Loucy (cell line): ENCODE measurements around the gene CNTNAP2.

Experiments used
- H2AFZ ChIP-seq: fragments of 200-600 bp; sonication (generic); 2 replicates; pipeline ENCODE4 v1.6.0; 2016; ENCODE audit warnings: antibody characterized with exemption, mild to moderate bottlenecking, low read length, moderate library complexity
- H3F3A ChIP-seq: fragments of 200-600 bp; 2 replicates; pipeline ENCODE4 v1.6.0; 2016; ENCODE audit warnings: antibody characterized with exemption, low read depth, mild to moderate bottlenecking
- H3K27me3 ChIP-seq: fragments of 200-600 bp; sonication (generic); 2 replicates; pipeline ENCODE4 v1.6.1; 2014; ENCODE audit warnings: low read length, mild to moderate bottlenecking; ENCODE audit not compliant: insufficient read depth, poor library complexity, severe bottlenecking
- H3K36me3 ChIP-seq: fragments of 200-600 bp; sonication (generic); 2 replicates; pipeline ENCODE4 v1.6.1; 2016; ENCODE audit warnings: low read length; ENCODE audit not compliant: insufficient read depth
- H3K4me1 ChIP-seq: fragments of 200-600 bp; sonication (generic); 2 replicates; pipeline ENCODE4 v1.5.1; 2014; ENCODE audit warnings: low read length, mild to moderate bottlenecking; ENCODE audit not compliant: insufficient read depth, poor library complexity, severe bottlenecking
- H3K4me2 ChIP-seq: fragments of 200-600 bp; sonication (generic); 2 replicates; pipeline ENCODE4 v1.6.0; 2014; ENCODE audit warnings: antibody characterized with exemption, low read length, low read depth, mild to moderate bottlenecking; ENCODE audit not compliant: poor library complexity, severe bottlenecking
- H3K4me3 ChIP-seq: fragments of 200-600 bp; sonication (generic); 2 replicates; pipeline ENCODE4 v1.5.1; 2014; ENCODE audit warnings: low read length, mild to moderate bottlenecking, mixed read lengths; ENCODE audit not compliant: poor library complexity, severe bottlenecking
- H3K79me2 ChIP-seq: fragments of 200-600 bp; sonication (generic); 2 replicates; pipeline ENCODE4 v1.6.1; 2014; ENCODE audit warnings: low read length; ENCODE audit not compliant: insufficient read depth
- H3K9ac ChIP-seq: fragments of 200-600 bp; sonication (generic); 2 replicates; pipeline ENCODE4 v1.6.0; 2014; ENCODE audit warnings: mild to moderate bottlenecking, low read depth, low read length, moderate library complexity; ENCODE audit not compliant: poor library complexity, severe bottlenecking
- H3K9me2 ChIP-seq: fragments of 200-600 bp; sonication (generic); replicated peaks from 2 replicates; pipeline ENCODE4 v1.6.1; 2016; ENCODE audit warnings: low read depth, low read length, mixed read lengths
- H3K9me3 ChIP-seq: fragments of 200-600 bp; sonication (generic); 2 replicates; pipeline ENCODE4 v1.6.1; 2014; ENCODE audit warnings: mild to moderate bottlenecking, antibody characterized with exemption, low read length, low read depth; ENCODE audit not compliant: insufficient read depth
- H4K20me1 ChIP-seq: fragments of 200-600 bp; sonication (generic); 2 replicates; pipeline ENCODE4 v1.6.0; 2014; ENCODE audit warnings: antibody characterized with exemption, low read length, mild to moderate bottlenecking; ENCODE audit not compliant: insufficient read depth, poor library complexity, severe bottlenecking
- EZH2phosphoT487 ChIP-seq: fragments of 200-600 bp; IDR thresholded peaks from 2 replicates; pipeline ENCODE4 v1.6.1; 2018; ENCODE audit warnings: antibody characterized with exemption, mild to moderate bottlenecking, moderate library complexity, borderline replicate concordance
- TF ChIP-seq, protein P1 (sequence below): fragments of 200-600 bp; sonication (generic); conservative IDR thresholded peaks from 2 replicates; pipeline ENCODE4 v1.5.1; 2014; ENCODE audit warnings: mild to moderate bottlenecking, antibody characterized with exemption, low read length

Gene CNTNAP2

DNA sequence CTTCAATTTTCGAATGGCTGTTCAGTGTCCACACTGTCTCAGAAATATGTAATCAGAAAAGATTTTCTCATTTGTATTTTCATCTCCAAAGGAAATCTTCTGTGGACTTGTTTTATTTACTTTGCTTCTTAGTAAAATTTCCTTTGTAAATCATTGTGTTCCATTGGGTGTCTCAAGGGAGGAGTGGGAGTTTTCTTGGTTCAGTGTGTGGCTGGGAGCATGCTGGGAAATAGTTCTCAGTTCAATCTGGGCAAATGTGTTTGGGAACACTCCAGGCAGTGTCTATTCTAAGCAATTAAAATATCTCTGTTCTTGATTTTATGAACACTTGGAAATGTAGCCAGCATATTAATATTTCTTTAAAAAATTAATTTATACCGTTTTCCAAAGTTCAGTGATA, 1019.8 kb downstream of the CNTNAP2 start:
- Histone ChIP-seq H3K4me1 (no peaks in the 10 kb centered on the region), H3K36me3 (no peaks in the 10 kb centered on the region), H4K20me1 (no peaks in the 10 kb centered on the region), H3K9me2 (no peaks in the 10 kb centered on the region), H3K27me3 (no peaks in the 10 kb centered on the region), H3K9me3 (no peaks in the 10 kb centered on the region), H3K4me3 (no peak overlapping the region), H2AFZ (no peak overlapping the region), H3K79me2 (no peaks in the 10 kb centered on the region), H3F3A (no peaks in the 10 kb centered on the region), H3K9ac (no peak overlapping the region), H3K4me2 (no peak overlapping the region)
- TF ChIP-seq, protein P1, sequence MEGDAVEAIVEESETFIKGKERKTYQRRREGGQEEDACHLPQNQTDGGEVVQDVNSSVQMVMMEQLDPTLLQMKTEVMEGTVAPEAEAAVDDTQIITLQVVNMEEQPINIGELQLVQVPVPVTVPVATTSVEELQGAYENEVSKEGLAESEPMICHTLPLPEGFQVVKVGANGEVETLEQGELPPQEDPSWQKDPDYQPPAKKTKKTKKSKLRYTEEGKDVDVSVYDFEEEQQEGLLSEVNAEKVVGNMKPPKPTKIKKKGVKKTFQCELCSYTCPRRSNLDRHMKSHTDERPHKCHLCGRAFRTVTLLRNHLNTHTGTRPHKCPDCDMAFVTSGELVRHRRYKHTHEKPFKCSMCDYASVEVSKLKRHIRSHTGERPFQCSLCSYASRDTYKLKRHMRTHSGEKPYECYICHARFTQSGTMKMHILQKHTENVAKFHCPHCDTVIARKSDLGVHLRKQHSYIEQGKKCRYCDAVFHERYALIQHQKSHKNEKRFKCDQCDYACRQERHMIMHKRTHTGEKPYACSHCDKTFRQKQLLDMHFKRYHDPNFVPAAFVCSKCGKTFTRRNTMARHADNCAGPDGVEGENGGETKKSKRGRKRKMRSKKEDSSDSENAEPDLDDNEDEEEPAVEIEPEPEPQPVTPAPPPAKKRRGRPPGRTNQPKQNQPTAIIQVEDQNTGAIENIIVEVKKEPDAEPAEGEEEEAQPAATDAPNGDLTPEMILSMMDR = no peak
- TF ChIP-seq EZH2phosphoT487 = no peak

- H4K20me1 ChIP-seq = no peaks in the 10 kb centered on the region
- H3K4me3 ChIP-seq = no peak overlapping the region
- no peaks in the 10 kb centered on the region for H3K4me1 ChIP-seq
- H3K9ac ChIP-seq = no peak overlapping the region
- H2AFZ ChIP-seq = no peak overlapping the region
- no peaks in the 10 kb centered on the region for H3K27me3 ChIP-seq
- H3K9me3 ChIP-seq = no peaks in the 10 kb centered on the region; the same call in 1 of the 2 replicates
- no peaks in the 10 kb centered on the region for H3K79me2 ChIP-seq
- no peak overlapping the region for H3K4me2 ChIP-seq
- no peaks in the 10 kb centered on the region for H3F3A ChIP-seq
- TF ChIP-seq, protein P1 = no peak
- no peaks in the 10 kb centered on the region for H3K9me2 ChIP-seq
- H3K36me3 ChIP-seq = no peaks in the 10 kb centered on the region
Measured at GRCh38 chr7:147145194-147145593, 1028.6 kb downstream of the CNTNAP2 start.

DNA sequence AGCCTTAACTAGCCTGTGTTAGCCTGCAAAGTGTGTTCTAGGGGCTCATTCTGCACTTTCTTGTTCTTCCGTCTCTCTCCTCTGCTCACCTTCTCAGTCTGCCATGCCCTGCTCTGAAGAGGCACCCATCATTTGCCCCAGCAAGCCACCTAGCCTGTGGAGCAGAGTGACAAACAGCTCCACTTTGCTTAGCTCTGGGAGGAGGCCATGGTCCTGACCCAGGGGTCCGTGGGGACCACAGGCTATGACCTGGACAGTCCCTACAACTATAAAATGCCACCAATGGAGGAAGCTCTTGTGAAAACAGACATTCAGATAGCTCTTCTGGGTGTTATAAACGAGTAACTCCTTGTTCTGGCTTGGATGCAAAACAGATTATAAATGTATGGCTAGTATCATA, 1029.6 kb downstream of the CNTNAP2 start:
- Histone ChIP-seq H3K27me3 (no peaks in the 10 kb centered on the region), H3K4me2 (no peak overlapping the region), H3K79me2 (no peaks in the 10 kb centered on the region), H3K4me1 (no peaks in the 10 kb centered on the region), H3K36me3 (no peaks in the 10 kb centered on the region), H3F3A (no peaks in the 10 kb centered on the region), H3K4me3 (no peak overlapping the region), H4K20me1 (no peaks in the 10 kb centered on the region), H3K9me2 (no peaks in the 10 kb centered on the region), H2AFZ (no peak overlapping the region), H3K9ac (no peak overlapping the region), H3K9me3 (no peaks in the 10 kb centered on the region; the same call in 1 of the 2 replicates)
- TF ChIP-seq EZH2phosphoT487 = no peak
- TF ChIP-seq, protein P1 = no peak
